Hematopoietic multipotent progenitor cell treated with erythropoietin and hydrocortisone succinate and interleukin-3 and kit ligand, for 4 days (in vitro differentiated cells): ENCODE results near the gene UAP1L1.

Experiments used
- DNase-seq: peaks from one replicate; pipeline ENCODE4 v3.0.0-alpha.2; 2015

The UAP1L1 gene

DNA sequence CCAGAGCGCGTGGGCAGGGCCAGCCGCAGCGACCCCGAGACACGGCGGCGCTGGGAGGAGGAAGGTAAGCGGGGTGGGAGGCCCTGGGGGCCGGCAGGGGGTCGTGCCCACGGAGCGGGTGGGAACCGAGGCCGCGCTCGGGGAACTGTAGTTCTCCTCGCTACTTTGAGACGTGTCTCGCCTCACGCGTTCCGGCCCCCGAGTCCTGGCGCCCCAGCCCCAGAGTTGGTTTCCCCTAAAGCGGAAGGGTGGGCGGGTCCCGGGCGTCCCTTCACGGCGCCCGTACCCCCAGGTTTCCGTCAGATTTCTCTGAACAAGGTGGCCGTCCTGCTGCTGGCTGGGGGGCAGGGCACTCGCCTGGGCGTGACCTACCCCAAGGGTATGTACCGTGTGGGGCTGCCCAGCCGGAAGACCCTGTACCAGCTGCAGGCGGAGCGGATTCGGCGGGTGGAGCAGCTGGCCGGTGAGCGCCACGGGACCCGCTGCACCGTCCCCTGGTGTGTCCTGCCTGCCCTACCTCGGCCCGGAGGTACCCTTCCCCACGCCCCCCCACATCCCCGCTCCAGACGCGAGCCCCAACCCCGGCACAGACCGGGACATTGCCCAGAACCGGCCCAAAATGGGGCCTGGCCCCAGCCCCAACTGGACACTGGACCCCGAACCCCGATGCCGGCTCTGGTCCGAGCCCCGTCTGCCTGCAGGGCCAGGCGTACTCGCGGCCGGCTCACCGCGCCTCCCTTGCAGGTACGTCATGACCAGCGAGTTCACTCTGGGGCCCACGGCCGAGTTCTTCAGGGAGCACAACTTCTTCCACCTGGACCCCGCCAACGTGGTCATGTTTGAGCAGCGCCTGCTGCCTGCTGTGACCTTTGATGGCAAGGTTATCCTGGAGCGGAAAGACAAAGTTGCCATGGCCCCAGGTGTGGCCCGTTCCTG lies 709 bp downstream of the UAP1L1 start:
- peak; percentile 67 for DNase-seq

- no peak for DNase-seq
Observed at GRCh38 chr9:137078701-137079400, 1.5 kb downstream of the UAP1L1 start.

- no peak for DNase-seq
Observed at GRCh38 chr9:137079401-137079787, 2.1 kb downstream of the UAP1L1 start.

DNA sequence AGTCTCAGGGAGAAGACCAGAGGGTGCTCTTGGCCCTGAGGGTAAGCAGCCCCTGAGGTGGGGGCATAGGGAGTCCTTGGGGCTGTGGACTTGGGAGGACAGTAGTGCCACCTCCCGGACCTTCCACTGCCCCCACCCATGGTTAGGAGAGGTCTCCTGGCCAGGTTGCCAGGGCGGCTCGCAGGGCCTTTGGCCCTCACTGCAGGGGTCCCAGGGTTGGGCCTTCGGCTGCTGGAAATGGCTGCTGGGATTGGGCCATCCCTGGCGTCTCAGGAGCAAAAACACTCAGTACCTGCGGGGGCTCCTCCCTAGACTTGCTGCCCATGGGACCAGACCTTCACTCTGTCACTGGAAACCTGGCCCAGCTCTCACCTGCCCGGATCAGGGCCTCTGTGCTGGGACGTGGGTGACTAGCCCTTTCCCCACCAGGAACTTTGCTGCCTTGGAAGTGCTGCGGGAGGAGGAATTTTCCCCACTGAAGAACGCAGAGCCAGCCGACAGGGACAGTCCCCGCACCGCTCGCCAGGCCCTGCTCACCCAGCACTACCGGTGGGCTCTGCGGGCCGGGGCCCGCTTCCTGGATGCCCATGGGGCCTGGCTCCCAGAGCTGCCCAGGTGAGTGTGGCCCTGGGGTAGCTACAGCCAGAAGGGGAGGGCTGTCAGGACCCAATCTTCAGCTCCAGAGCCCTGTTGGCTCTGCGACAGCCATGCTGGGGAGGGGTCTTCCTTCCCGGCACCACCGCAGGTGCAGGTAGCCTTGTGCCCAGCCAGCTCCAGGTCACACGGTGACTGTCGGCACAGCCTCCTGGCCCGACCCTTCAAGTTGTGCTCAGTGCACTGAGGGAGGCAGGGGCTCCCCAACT lies 3.2 kb downstream of the UAP1L1 start:
- DNase-seq: no peak

- no peak for DNase-seq
Observed at GRCh38 chr9:137082222-137082924, 5.1 kb downstream of the UAP1L1 start.

- DNase-seq: no peak
Observed at GRCh38 chr9:137082925-137083290, 5.6 kb downstream of the UAP1L1 start.

DNA sequence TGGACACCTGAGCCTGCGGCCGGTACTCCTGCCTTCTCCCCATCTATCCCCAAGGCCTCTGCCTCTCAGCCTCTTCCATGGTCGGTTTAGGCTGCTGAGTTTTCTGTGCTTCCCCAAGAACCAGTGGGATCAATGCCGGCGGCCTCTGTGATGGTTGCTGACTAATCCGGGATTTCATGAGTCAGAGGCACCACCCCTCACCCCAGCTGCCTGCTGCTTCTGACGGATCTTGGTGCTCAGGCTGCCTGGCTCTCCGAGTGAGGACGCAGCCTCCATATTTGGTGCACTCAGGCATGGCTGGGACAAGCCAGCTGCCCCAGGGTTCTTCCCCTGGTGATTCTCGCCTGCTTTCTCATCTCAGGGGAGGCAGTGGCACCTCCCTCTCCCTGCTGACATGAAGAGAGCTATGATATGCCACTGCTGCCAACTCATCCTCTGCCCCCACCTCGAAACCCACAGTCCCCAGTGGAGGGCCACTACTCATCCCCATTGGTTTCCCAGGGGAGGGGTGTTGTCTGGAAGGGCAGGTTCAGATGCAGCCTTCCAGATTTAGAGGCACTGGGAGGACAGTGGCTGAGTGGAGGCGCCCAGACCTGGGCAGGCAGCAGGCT lies 6.2 kb downstream of the UAP1L1 start:
- no peak for DNase-seq

- no peak for DNase-seq
Observed at GRCh38 chr9:137084526-137084925, 7.2 kb downstream of the UAP1L1 start.

DNA sequence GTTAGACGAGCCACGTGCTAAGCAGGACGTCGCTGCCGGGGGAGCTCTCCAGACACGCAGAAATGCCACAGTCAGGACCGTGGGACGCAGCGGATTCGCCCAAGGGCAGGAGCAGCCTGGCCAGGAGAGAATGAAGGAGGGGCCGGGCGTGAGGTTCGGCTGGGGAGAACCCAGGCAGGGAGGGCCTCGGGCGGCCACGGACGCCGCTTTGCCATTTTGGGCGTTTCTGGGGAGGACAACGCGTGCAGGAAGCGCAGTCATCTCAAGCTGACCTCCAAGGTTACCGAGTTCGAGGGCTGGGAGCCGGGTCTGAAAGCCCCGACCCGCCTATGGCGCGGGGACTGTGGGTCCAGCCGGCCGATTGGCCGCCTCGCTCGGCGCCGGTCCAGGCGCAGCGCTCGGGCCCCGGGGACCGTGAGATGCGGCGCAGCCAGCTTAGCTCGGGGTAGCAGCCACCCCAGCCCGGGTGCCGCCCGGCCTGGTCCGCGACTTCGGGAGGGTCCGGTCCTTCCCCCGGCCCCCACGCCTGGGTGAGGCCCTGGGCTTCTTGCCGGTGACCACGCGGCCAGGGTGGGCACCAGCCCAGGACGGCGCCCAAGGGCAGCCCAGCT lies 8.7 kb downstream of the UAP1L1 start:
- peak; percentile 64 for DNase-seq

DNA sequence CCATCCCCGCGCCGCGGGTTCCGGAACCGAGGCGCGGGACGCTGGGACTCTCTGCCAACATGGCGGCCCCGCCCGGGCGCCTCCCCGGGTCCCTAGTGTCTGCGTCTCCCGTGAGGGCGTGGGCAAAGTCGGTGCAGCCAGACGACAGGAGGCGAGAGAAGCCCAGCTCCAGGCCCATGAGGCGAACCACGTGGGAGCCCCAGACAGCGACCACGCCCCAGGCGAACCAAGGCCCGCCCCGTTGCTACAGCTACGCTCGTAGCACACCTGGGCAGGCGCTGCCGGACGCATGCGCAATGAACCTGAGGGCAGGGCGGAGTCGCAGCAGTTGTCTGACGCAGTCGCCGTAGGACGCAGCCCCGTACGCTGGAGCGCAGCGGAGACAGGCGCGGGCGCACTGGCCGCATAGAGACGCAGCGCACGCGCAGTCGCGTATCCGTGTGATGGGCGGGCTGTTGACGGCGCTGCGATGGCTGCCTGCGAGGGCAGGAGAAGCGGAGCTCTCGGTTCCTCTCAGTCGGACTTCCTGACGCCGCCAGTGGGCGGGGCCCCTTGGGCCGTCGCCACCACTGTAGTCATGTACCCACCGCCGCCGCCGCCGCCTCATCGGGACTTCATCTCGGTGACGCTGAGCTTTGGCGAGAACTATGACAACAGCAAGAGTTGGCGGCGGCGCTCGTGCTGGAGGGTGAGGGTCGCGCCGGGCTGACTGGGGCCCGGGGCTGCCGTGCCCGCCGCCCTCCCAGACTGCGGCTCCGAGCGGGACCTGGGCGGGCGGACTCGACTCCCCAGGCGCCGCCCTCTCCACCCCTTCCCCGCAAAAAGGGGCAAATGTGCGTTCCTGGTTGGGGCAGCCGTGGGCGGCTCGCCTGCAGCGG lies 9.5 kb downstream of the UAP1L1 start, which contains the start of gene MAN1B1:
Gene MAN1B1 (plus strand): TSS at position 455 of the 878 bp plus-strand sequence. CDS start 15 bp downstream, at position 470.
- peak; percentile 99 for DNase-seq

DNA sequence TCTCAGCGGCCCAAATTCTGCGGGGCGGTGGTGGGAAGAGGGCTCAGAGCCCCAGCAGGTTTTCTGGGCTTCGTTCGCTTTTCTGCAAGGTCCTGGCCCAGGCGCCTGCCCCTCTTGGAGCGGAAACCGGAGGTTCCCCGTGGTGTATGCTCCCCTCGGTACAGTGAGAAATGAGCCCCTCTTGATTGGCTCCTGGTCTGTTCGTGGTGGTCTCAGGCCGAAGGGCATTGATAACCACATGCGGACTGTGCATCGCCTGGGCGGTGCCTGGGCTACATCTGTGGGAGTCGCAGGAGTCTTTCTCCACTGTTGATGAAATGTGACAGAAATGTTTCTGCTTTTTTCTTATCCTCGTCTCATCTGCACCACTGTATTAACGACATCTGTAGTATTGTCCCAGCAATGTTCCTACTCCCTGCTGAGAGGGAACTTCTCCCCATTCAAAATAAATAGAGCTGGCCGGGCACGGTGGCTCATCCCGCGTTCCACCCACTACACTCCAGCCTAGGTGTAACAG lies 10.2 kb downstream of the UAP1L1 start:
- peak; percentile 65 for DNase-seq

GRCh38 chr9:137088121-137088520 lies 10.8 kb downstream of the UAP1L1 start:
- no peak for DNase-seq

GRCh38 chr9:137089232-137089947 lies 12.1 kb downstream of the UAP1L1 start:
- no peak for DNase-seq

GRCh38 chr9:137095664-137096517 lies 18.6 kb downstream of the UAP1L1 start:
- DNase-seq: peak; percentile 50

- no peak for DNase-seq
Observed at GRCh38 chr9:137096785-137097546, 19.6 kb downstream of the UAP1L1 start.

GRCh38 chr9:137097761-137098462 lies 20.6 kb downstream of the UAP1L1 start:
- no peak for DNase-seq

DNA sequence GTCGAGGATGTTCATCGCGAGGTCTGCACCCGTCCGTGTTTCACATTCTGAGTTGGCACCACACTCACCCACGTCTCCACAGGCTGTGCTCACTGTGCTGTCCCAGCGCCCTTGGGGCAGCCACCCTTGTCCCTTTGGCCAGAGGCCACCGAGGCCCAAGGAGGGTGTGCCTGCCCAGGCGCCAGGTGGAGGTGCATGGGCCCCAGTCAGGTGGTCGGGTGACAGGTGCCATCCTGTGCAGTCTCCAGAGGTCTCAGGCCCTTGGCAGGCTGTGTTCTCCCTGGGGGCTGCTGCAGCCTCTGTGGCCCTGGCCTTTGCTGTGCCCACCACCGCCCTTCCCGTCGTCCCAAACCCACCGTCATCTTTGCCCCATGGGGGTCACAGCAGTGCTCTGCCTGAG lies 21.9 kb downstream of the UAP1L1 start:
- DNase-seq: no peak
